Measurements from ENCODE around the gene MICOS13. TPM values are rescaled to one million over a fixed set of nuclear protein-coding genes. Genes with fewer than 3 reads are reported as not detected.

The MICOS13 gene
- polyA plus RNA-seq, 1 of the 3 experiments (the other 2 are of a cell fraction) = 112 TPM

- CTCF ChIA-PET = interaction anchor here (2.2 to 2.4 kb wide), 2 partner anchors 10 to 12 kb away, joined by 6 to 9 read pairs; partner anchors contain the start of gene RPL36
These were observed 3.2 kb downstream of the MICOS13 start for GRCh38 chr19:5677136-5677535.

GRCh38 chr19:5676772-5677105 lies 3.6 kb downstream of the MICOS13 start:
- no peak for DNase-seq
- no peak overlapping the region for H3K27ac ChIP-seq (ENCODE audit: low read depth in 2 of 2, low read length in 1 of 2)
- CTCF ChIA-PET = interaction anchor here (2.2 to 2.4 kb wide), 2 partner anchors 10 to 13 kb away, joined by 6 to 9 read pairs; partner anchors contain the start of gene RPL36

More at GRCh38 chr19:5677136-5677535, 3.2 kb downstream of the MICOS13 start:
- Histone ChIP-seq H3K4me1 (ENCODE audit: control insufficient read depth in 1 of 2, insufficient read depth in 2 of 2, low read depth in 1 of 2, low read length in 1 of 2) (peaks cover 4 to 17% of the 10 kb centered on the region in 2 experiments; a peak in 1 of 4 replicates), H3K9ac (no peak overlapping the region), H3K36me3 (replicated peaks in 1 of 2; ENCODE audit: control insufficient read depth in 1 of 2, insufficient read depth in 2 of 2, low read length in 1 of 2) (no peaks in the 10 kb centered on the region), H3F3A (replicated peaks; ENCODE audit: insufficient read depth) (no peaks in the 10 kb centered on the region), H3K4me3 (ENCODE audit: low read depth in 2 of 2, low read length in 1 of 2) (no peak overlapping the region), H3K27me3 (ENCODE audit: insufficient read depth) (no peaks in the 10 kb centered on the region), H3K4me2 (no peak overlapping the region), H4K20me1 (ENCODE audit: insufficient read depth) (no peaks in the 10 kb centered on the region), H3K9me3 (no peaks in the 10 kb centered on the region), H3K27ac (ENCODE audit: low read depth in 2 of 2, low read length in 1 of 2) (no peak overlapping the region), H2AFZ (ENCODE audit: low read depth) (no peak overlapping the region), H3K9me2 (no peaks in the 10 kb centered on the region), H3K79me2 (ENCODE audit: insufficient read depth) (peaks cover 17% of the 10 kb centered on the region)
- POLR2A ChIA-PET = no interaction called here
- no peak for TF ChIP-seq FOSL2 (IDR thresholded peaks at IDR 0.05; ENCODE audit: borderline replicate concordance, low read depth)
- TF ChIP-seq TAF1 (IDR thresholded peaks at IDR 0.05; ENCODE audit: borderline replicate concordance, low read depth, low read length) = no peak
- no peak for TF ChIP-seq MEF2A (IDR thresholded peaks at IDR 0.05; ENCODE audit: borderline replicate concordance, low read depth)
- TF ChIP-seq RFX5 (IDR thresholded peaks at IDR 0.05; ENCODE audit: low read length) = no peak
- TF ChIP-seq CHD2 (IDR thresholded peaks at IDR 0.05; ENCODE audit: low read length, partially characterized antibody) = no peak
- TF ChIP-seq RAD21 (IDR thresholded peaks at IDR 0.05; ENCODE audit: low read length) = no peak
- no peak for TF ChIP-seq CTCF (IDR thresholded peaks at IDR 0.05)
- no peak for TF ChIP-seq GATA2 (CRISPR knock-in tag; IDR thresholded peaks at IDR 0.05)
- no peak for DNase-seq
- 88% methylated on average over 4 of the region's 10 CpGs for WGBS (ENCODE audit: low lambda C conversion rate)

More at GRCh38 chr19:5676772-5677105, 3.6 kb downstream of the MICOS13 start:
- Histone ChIP-seq H2AFZ (ENCODE audit: low read depth) (no peak overlapping the region), H3K79me2 (ENCODE audit: insufficient read depth) (peaks cover 17% of the 10 kb centered on the region), H3K9ac (no peak overlapping the region), H4K20me1 (ENCODE audit: insufficient read depth) (no peaks in the 10 kb centered on the region), H3K27me3 (ENCODE audit: insufficient read depth) (no peaks in the 10 kb centered on the region), H3K36me3 (replicated peaks in 1 of 2; ENCODE audit: control insufficient read depth in 1 of 2, insufficient read depth in 2 of 2, low read length in 1 of 2) (no peaks in the 10 kb centered on the region), H3K4me1 (ENCODE audit: control insufficient read depth in 1 of 2, insufficient read depth in 2 of 2, low read depth in 1 of 2, low read length in 1 of 2) (peaks cover 4 to 13% of the 10 kb centered on the region in 2 experiments; a peak in 1 of 4 replicates), H3F3A (replicated peaks; ENCODE audit: insufficient read depth) (no peaks in the 10 kb centered on the region), H3K4me3 (ENCODE audit: low read depth in 2 of 2, low read length in 1 of 2) (no peak overlapping the region), H3K9me3 (no peaks in the 10 kb centered on the region), H3K4me2 (no peak overlapping the region), H3K9me2 (no peaks in the 10 kb centered on the region)
- no peak for TF ChIP-seq EZH2phosphoT487 (IDR thresholded peaks at IDR 0.05; ENCODE audit: borderline replicate concordance, low read depth)
- TF ChIP-seq IRF3 (IDR thresholded peaks at IDR 0.05; ENCODE audit: low read depth, low read length) = no peak
- TF ChIP-seq FOXJ3 (CRISPR knock-in tag; IDR thresholded peaks at IDR 0.05) = no peak
- TF ChIP-seq FOSL2 (IDR thresholded peaks at IDR 0.05; ENCODE audit: borderline replicate concordance, low read depth) = no peak
- no peak for TF ChIP-seq REST (IDR thresholded peaks at IDR 0.05; ENCODE audit: low read depth, low read length)
- TF ChIP-seq JUND (IDR thresholded peaks at IDR 0.05) = no peak
- no peak for TF ChIP-seq SMC3 (IDR thresholded peaks at IDR 0.05; ENCODE audit: low read depth, low read length)
- no peak for TF ChIP-seq FOXM1 (IDR thresholded peaks at IDR 0.05; ENCODE audit: low read depth)
- TF ChIP-seq RFX5 (IDR thresholded peaks at IDR 0.05; ENCODE audit: low read length) = no peak
- no peak for TF ChIP-seq POLR2AphosphoS5 (IDR thresholded peaks at IDR 0.05; ENCODE audit: low read depth, low read length)
- TF ChIP-seq USF1 (IDR thresholded peaks at IDR 0.05; ENCODE audit: borderline replicate concordance, low read depth) = no peak
- POLR2A ChIA-PET = interaction anchor here (0.6 to 0.9 kb wide), 2 partner anchors 54 to 927 kb away, joined by 3 read pairs; partner anchors contain the start of genes SAFB and SAFB2
- 91% methylated on average over 8 of the region's 13 CpGs for WGBS (ENCODE audit: low lambda C conversion rate)

All from SK-N-SH (cell line).